ENCODE measurements around the gene KIF1B.

Gene KIF1B

DNA sequence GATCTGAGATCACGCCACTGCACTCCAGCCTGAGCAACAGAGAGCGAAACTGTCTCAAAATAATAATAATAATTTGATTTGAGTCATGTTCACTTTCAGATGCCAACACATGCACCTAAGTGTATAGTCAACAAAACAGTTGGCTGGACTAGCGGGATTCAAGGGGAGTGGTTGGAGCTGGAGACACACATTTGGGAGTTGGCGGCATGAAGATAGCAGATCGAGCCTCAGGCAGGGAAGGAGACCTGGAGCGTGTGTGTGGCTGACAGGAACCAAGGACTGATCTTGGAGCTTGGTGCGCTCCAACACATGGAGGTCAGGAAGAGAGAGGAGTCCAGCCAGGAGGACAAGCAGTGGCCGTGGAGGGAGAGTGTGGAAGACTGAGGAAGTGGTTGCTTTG is 173.8 kb downstream of the KIF1B start:
- POLR2A ChIA-PET = no interaction called here
- DNase-seq (ENCODE audit: extremely low spot score) = no peak
- CTCF ChIA-PET = no interaction called here
- TF ChIP-seq HDGF (IDR thresholded peaks at IDR 0.05; ENCODE audit: borderline replicate concordance) (no peak), CTBP1 (IDR thresholded peaks at IDR 0.05; ENCODE audit: borderline replicate concordance) (no peak), FOXA1 (IDR thresholded peaks at IDR 0.05) (no peak), NFRKB (IDR thresholded peaks at IDR 0.05) (no peak)

DNA sequence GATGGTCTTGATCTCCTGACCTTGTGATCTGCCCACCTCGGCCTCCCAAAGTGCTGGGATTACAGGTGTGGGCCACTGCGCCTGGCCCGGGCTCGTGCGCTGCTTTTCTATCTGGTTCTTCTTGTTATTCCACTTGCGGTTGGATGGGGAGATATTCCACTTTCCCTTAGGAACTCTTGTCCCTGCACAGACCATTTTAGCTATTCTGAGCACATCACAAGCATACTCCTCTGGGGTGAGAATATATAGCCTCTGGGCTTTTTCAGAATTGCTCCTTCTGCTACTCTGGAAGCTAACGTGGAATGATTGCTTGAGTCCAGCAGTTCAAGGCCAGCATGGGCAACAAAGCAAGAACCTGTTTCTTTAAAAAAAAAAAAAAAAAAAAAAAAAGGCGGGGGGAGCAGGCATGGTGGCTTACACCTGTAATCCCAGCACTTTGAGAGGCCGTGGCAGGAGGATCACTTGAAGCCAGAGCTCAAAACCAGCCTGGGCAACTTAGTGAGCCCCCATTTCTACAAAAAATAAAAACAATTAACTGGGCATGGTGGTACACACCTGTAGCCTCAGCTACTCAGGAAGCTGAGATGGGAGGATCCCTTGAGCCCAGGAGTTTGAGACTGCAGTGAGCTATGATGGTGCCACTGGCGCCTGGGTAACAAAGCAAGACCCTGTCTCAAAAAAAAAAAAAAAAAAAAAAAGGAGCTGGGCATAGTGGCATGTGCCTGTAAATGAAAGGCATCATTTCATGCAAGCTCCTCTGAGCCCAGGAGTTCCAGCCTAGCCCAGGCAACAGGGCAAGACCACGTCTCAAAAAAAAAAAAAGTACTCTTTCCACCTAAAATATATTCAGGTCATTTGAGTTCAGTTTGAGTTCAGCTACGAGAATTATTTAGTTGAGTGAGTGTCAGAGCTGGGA is 176.6 kb downstream of the KIF1B start:
- no peak for DNase-seq (ENCODE audit: extremely low spot score)
- TF ChIP-seq TARDBP (IDR thresholded peaks at IDR 0.05) (no peak), FOXA1 (IDR thresholded peaks at IDR 0.05) (no peak), L3MBTL2 (conservative IDR thresholded peaks at IDR 0.05) (no peak), ELF4 (IDR thresholded peaks at IDR 0.05) (no peak), NFRKB (IDR thresholded peaks at IDR 0.05) (no peak), ZNF384 (IDR thresholded peaks at IDR 0.05) (no peak), CTBP1 (IDR thresholded peaks at IDR 0.05; ENCODE audit: borderline replicate concordance) (no peak), FOXM1 (IDR thresholded peaks at IDR 0.05; ENCODE audit: borderline replicate concordance) (no peak), FOXK2 (IDR thresholded peaks at IDR 0.05) (no peak), SP1 (IDR thresholded peaks at IDR 0.05) (no peak), HDGF (IDR thresholded peaks at IDR 0.05; ENCODE audit: borderline replicate concordance) (no peak), SUZ12 (IDR thresholded peaks at IDR 0.05) (no peak), BHLHE40 (IDR thresholded peaks at IDR 0.05; ENCODE audit: borderline replicate concordance) (no peak), LEF1 (IDR thresholded peaks at IDR 0.05; ENCODE audit: borderline replicate concordance) (no peak)
- TF ChIP-seq, protein P1, sequence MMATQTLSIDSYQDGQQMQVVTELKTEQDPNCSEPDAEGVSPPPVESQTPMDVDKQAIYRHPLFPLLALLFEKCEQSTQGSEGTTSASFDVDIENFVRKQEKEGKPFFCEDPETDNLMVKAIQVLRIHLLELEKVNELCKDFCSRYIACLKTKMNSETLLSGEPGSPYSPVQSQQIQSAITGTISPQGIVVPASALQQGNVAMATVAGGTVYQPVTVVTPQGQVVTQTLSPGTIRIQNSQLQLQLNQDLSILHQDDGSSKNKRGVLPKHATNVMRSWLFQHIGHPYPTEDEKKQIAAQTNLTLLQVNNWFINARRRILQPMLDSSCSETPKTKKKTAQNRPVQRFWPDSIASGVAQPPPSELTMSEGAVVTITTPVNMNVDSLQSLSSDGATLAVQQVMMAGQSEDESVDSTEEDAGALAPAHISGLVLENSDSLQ (IDR thresholded peaks at IDR 0.05) = no peak
- ChIA-PET CTCF (interaction anchor here (0.6 kb wide), 3 partner anchors 544 to 796 kb away, joined by 3 to 7 read pairs (median 3); no protein-coding TSS in a partner anchor), POLR2A (interaction anchor here (2.8 kb wide), 1 partner anchor 12 kb away, joined by 10 read pairs; the partner anchor contains the start of gene PGD)

DNA sequence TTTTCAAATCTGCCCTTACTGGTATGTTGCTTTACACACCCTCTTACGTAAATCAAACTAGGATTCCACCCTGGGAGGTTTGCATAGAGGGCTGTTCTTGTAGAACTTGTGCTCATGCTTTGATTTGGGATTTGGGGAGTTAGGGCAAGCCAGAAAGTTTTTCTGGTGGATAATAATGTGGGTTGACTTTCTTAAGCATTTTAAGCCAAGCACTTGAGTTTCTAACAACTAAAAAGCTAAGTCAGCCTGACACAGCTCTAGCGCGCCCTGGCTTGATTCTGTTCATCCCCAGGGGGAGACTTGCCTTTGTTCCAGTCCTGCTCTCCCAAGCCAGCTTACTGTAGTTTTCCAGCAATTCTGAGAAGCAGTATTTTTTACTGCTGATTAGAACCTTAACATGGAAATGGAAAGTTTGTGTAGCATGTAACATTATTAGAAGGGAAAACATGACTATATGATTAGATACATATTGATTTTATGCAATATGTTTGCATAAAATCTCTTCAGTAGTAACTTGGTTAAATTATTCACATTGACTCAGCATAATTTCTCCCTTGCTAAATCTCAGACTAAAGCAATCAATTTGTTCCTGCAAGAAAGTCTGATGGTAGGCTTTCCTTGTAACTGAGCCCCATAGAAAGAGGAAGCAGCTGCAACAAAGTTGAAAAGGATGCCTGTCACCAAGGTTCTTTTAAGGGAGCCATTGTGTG is 177.5 kb downstream of the KIF1B start:
- ChIA-PET CTCF (interaction anchor here (0.7 kb wide), 1 partner anchor 438 kb away, joined by 4 read pairs; no protein-coding TSS in a partner anchor), POLR2A (interaction anchor here (2.8 kb wide), 1 partner anchor 11 kb away, joined by 10 read pairs; the partner anchor contains the start of gene PGD)
- TF ChIP-seq CTBP1 (IDR thresholded peaks at IDR 0.05; ENCODE audit: borderline replicate concordance) (no peak), TARDBP (IDR thresholded peaks at IDR 0.05) (no peak), BHLHE40 (IDR thresholded peaks at IDR 0.05; ENCODE audit: borderline replicate concordance) (no peak), ELF4 (IDR thresholded peaks at IDR 0.05) (no peak), L3MBTL2 (conservative IDR thresholded peaks at IDR 0.05) (no peak), FOXK2 (IDR thresholded peaks at IDR 0.05) (no peak), ZNF384 (IDR thresholded peaks at IDR 0.05) (no peak)
- TF ChIP-seq, protein P1 (IDR thresholded peaks at IDR 0.05) = no peak
- DNase-seq (ENCODE audit: extremely low spot score) = no peak

DNA sequence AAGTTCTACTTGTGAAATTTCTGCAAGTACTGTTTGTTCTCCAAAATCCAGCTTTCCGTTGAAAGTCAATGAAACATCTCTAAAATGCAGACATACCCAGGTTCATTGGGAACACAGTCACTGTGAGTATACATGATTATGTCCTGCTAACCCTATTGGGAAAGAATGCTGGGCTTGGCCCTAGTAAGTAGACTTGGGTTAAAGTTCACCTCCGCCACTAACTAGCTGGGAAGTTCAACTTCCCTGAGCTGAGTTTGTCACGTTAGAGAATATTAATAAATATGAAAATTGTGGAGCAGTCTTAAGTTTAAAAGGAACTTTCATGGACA is 178.0 kb downstream of the KIF1B start:
- ChIA-PET CTCF (interaction anchor here (0.7 kb wide), 1 partner anchor 438 kb away, joined by 4 read pairs; no protein-coding TSS in a partner anchor), POLR2A (interaction anchor here (2.8 kb wide), 1 partner anchor 11 kb away, joined by 10 read pairs; the partner anchor contains the start of gene PGD)
- TF ChIP-seq NFRKB (IDR thresholded peaks at IDR 0.05) = no peak
- no peak for TF ChIP-seq HDGF (IDR thresholded peaks at IDR 0.05; ENCODE audit: borderline replicate concordance)
- no peak for TF ChIP-seq ELF4 (IDR thresholded peaks at IDR 0.05)
- TF ChIP-seq, protein P1 (IDR thresholded peaks at IDR 0.05) = no peak
- no peak for TF ChIP-seq L3MBTL2 (conservative IDR thresholded peaks at IDR 0.05)
- TF ChIP-seq ZNF384 (IDR thresholded peaks at IDR 0.05) = no peak
- TF ChIP-seq SUZ12 (IDR thresholded peaks at IDR 0.05) = no peak
- TF ChIP-seq FOXA1 (IDR thresholded peaks at IDR 0.05) = no peak
- TF ChIP-seq FOXM1 (IDR thresholded peaks at IDR 0.05; ENCODE audit: borderline replicate concordance) = no peak
- TF ChIP-seq BHLHE40 (IDR thresholded peaks at IDR 0.05; ENCODE audit: borderline replicate concordance) = no peak
- TF ChIP-seq SP1 (IDR thresholded peaks at IDR 0.05) = no peak
- TF ChIP-seq ARNT (IDR thresholded peaks at IDR 0.05) = no peak
- TF ChIP-seq TARDBP (IDR thresholded peaks at IDR 0.05) = no peak
- no peak for TF ChIP-seq CTBP1 (IDR thresholded peaks at IDR 0.05; ENCODE audit: borderline replicate concordance)
- TF ChIP-seq FOXK2 (IDR thresholded peaks at IDR 0.05) = no peak
- no peak for TF ChIP-seq LEF1 (IDR thresholded peaks at IDR 0.05; ENCODE audit: borderline replicate concordance)
- DNase-seq (ENCODE audit: extremely low spot score) = no peak

DNA sequence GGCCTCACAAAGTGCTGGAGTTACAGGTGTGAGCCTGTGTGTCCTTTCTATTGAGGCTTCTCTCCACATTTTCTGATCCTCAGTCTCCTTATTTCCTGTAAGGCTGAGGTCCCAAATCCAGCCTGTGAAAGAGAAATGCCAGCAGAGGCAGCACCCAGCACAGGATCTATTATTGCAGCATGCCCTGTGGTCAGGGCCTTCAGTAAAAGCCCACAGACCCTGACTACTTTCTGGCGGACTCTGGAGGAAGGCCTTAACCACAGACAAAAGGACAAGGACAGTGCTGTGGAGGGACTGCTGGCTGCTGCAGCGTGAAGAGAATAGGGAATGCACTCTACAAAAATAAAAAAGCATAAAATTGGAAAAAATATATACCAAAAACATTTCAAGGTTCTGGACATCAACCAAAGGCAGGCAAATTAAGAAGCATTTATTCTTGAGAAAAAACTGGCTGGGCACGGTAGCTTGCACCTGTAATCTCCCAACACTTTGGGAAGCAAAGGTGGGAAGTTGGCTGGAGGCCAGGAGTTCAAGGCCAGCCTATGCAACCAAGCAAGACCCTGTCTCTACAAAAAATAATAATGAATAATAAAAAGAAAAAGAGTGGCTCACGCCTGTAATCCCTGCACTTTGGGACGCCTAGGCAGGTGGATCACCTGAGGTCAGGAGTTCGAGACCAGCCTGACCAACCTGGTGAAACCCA is 179.1 kb downstream of the KIF1B start:
- TF ChIP-seq CTBP1 (IDR thresholded peaks at IDR 0.05; ENCODE audit: borderline replicate concordance) = no peak
- no peak for TF ChIP-seq FOXM1 (IDR thresholded peaks at IDR 0.05; ENCODE audit: borderline replicate concordance)
- TF ChIP-seq, protein P1 (IDR thresholded peaks at IDR 0.05) = no peak
- TF ChIP-seq HDGF (IDR thresholded peaks at IDR 0.05; ENCODE audit: borderline replicate concordance) = no peak
- ChIA-PET CTCF (no interaction called here), POLR2A (interaction anchor here (2.8 kb wide), 1 partner anchor 10 kb away, joined by 10 read pairs; the partner anchor contains the start of gene PGD)
- DNase-seq (ENCODE audit: extremely low spot score) = no peak
